Upper lobe of left lung (tissue), 6 donors: ENCODE data around the gene TDRKH. TPM values are rescaled to one million over a fixed set of nuclear protein-coding genes. Genes with fewer than 3 reads are reported as not detected.
A peak's percentile ranks its signal among the peaks of the same experiment; 100 is the strongest.

ENCODE experiments used
- ATAC-seq, 2 donors: fragments of 200-7000 bp; cut with Tn5 transposase; one replicate each; pipeline ENCODE4 v1.9.1; 2022; ENCODE audit warnings: mild to moderate bottlenecking in 2 of 2, moderate library complexity in 2 of 2; ENCODE audit not compliant: low FRiP score in 2 of 2
- DNase-seq, 2 donors: peaks; one replicate each; pipeline ENCODE4 v3.0.0-alpha.2; 2019 to 2020
- H3K27ac ChIP-seq, 4 donors: fragments of 200-600 bp; sonication (generic); one replicate each; pipeline ENCODE4 v1.5.1; 2016 to 2019
- H3K27me3 ChIP-seq, 4 donors: fragments of 200-600 bp; sonication (generic); one replicate each; pipeline ENCODE4 v1.5.1; 2017 to 2019
- H3K36me3 ChIP-seq, 4 donors: fragments of 200-600 bp; sonication (generic); one replicate each; pipeline ENCODE4 v1.5.1; 2016 to 2019
- H3K4me1 ChIP-seq, 4 donors: fragments of 200-600 bp; sonication (generic); one replicate each; pipeline ENCODE4 v1.5.1; 2018 to 2019
- H3K4me3 ChIP-seq, 4 donors: fragments of 200-600 bp; sonication (generic); one replicate each; pipeline ENCODE4 v1.5.1; 2017 to 2019; ENCODE audit warnings: mild to moderate bottlenecking in 2 of 4, moderate library complexity in 1 of 4
- H3K9me3 ChIP-seq, 4 donors: fragments of 200-600 bp; sonication (generic); one replicate each; pipeline ENCODE4 v1.5.1; 2018 to 2019
- EP300 ChIP-seq, 4 donors: sonication (generic); formaldehyde crosslinking; IDR thresholded peaks; one replicate each; pipeline ENCODE4 v1.5.1; 2017; ENCODE audit warnings: antibody characterized with exemption in 4 of 4, control low read depth in 2 of 4
- POLR2A ChIP-seq, 4 donors: fragments of 450-650 bp; IDR thresholded peaks; one replicate each; pipeline ENCODE4 v1.5.1; 2016 to 2017; ENCODE audit warnings: antibody characterized with exemption in 4 of 4, mild to moderate bottlenecking in 2 of 4
- POLR2AphosphoS5 ChIP-seq, 2 donors: sonication (generic); formaldehyde crosslinking; IDR thresholded peaks; one replicate each; pipeline ENCODE4 v1.5.1; 2017; ENCODE audit warnings: antibody characterized with exemption in 2 of 2
- WGBS, 2 donors: methylation state at CpG; one replicate each; pipeline ENCODE4 v1.1.5; 2017 to 2018; 5-methylcytosine and 5-hydroxymethylcytosine counted together
- total RNA-seq, 6 donors: library from RNA; depleted of rRNA in 4 of 6; stranded (reverse); fragments of >200 nt in 4 of 6; gene quantifications; one replicate each; pipeline versions ENCODE4 v1.1.0 to v1.2.1, GENCODE V29; 2016 to 2021
- TF ChIP-seq, protein P1 (sequence below), 6 experiments: fragments of 450-650 bp in 4 of 6; fragments of 200-600 bp in 2 of 6; sonication (generic) in 2 of 6; IDR thresholded peaks; one replicate each; pipeline ENCODE4 v1.5.1; 2016 to 2019; ENCODE audit warnings: antibody characterized with exemption in 6 of 6
- donor health status: DM: no; HTN: no; CAD: no; lungs with moderate emphysema.
- donor health status: DM: no; HTN: yes; CAD: no; lungs with severe emphysema.

Gene TDRKH
- total RNA-seq, 6 donors from 2014 or later: 7.3 to 17.0 (median 13.1) TPM

- Histone ChIP-seq H3K9me3 (peaks cover 0 to 11% (median 0%) of the 10 kb centered on the region in 4 donors), H3K36me3 (no peaks in the 10 kb centered on the region), H3K27ac (no peak overlapping the region), H3K4me1 (no peaks in the 10 kb centered on the region), H3K4me3 (no peak overlapping the region), H3K27me3 (no peaks in the 10 kb centered on the region)
- no peak for TF ChIP-seq EP300 (IDR thresholded peaks at IDR 0.05)
- no peak for TF ChIP-seq POLR2A (IDR thresholded peaks at IDR 0.05)
- no peak for TF ChIP-seq POLR2AphosphoS5 (IDR thresholded peaks at IDR 0.05)
- TF ChIP-seq, protein P1, sequence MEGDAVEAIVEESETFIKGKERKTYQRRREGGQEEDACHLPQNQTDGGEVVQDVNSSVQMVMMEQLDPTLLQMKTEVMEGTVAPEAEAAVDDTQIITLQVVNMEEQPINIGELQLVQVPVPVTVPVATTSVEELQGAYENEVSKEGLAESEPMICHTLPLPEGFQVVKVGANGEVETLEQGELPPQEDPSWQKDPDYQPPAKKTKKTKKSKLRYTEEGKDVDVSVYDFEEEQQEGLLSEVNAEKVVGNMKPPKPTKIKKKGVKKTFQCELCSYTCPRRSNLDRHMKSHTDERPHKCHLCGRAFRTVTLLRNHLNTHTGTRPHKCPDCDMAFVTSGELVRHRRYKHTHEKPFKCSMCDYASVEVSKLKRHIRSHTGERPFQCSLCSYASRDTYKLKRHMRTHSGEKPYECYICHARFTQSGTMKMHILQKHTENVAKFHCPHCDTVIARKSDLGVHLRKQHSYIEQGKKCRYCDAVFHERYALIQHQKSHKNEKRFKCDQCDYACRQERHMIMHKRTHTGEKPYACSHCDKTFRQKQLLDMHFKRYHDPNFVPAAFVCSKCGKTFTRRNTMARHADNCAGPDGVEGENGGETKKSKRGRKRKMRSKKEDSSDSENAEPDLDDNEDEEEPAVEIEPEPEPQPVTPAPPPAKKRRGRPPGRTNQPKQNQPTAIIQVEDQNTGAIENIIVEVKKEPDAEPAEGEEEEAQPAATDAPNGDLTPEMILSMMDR (IDR thresholded peaks at IDR 0.05): no peak
- ATAC-seq (no peak), DNase-seq (no peak)
- WGBS, 2 donors: 63 to 66% methylated on average over 3 of the region's 3 CpGs
Observed at GRCh38 chr1:151733126-151733525, 57.2 kb downstream of the TDRKH start.

GRCh38 chr1:151729966-151730291, 60.4 kb downstream of the TDRKH start:
- H3K27ac ChIP-seq: no peak overlapping the region
- DNase-seq: no peak

GRCh38 chr1:151729157-151729965, 60.9 kb downstream of the TDRKH start:
- DNase-seq (no peak), ATAC-seq (no peak)
- Histone ChIP-seq H3K4me3 (no peak overlapping the region), H3K36me3 (no peaks in the 10 kb centered on the region), H3K4me1 (no peaks in the 10 kb centered on the region), H3K9me3 (no peaks in the 10 kb centered on the region), H3K27ac (no peak overlapping the region), H3K27me3 (no peaks in the 10 kb centered on the region)
- TF ChIP-seq POLR2AphosphoS5 (IDR thresholded peaks at IDR 0.05) (no peak), POLR2A (IDR thresholded peaks at IDR 0.05) (no peak), EP300 (IDR thresholded peaks at IDR 0.05) (no peak)
- TF ChIP-seq, protein P1 (IDR thresholded peaks at IDR 0.05): no peak
- WGBS, 2 donors: 58 to 59% methylated on average over 10 of the region's 10 CpGs

More at GRCh38 chr1:151729966-151730291, 60.4 kb downstream of the TDRKH start:
- 71 to 80% methylated on average over 4 of the region's 4 CpGs for WGBS, 2 donors
- Histone ChIP-seq H3K27me3 (no peaks in the 10 kb centered on the region), H3K4me1 (no peaks in the 10 kb centered on the region), H3K4me3 (no peak overlapping the region), H3K9me3 (no peaks in the 10 kb centered on the region), H3K36me3 (no peaks in the 10 kb centered on the region)
- no peak for ATAC-seq
- TF ChIP-seq POLR2AphosphoS5 (IDR thresholded peaks at IDR 0.05) (no peak), POLR2A (IDR thresholded peaks at IDR 0.05) (no peak), EP300 (IDR thresholded peaks at IDR 0.05) (no peak)
- TF ChIP-seq, protein P1 (IDR thresholded peaks at IDR 0.05): no peak

DNA sequence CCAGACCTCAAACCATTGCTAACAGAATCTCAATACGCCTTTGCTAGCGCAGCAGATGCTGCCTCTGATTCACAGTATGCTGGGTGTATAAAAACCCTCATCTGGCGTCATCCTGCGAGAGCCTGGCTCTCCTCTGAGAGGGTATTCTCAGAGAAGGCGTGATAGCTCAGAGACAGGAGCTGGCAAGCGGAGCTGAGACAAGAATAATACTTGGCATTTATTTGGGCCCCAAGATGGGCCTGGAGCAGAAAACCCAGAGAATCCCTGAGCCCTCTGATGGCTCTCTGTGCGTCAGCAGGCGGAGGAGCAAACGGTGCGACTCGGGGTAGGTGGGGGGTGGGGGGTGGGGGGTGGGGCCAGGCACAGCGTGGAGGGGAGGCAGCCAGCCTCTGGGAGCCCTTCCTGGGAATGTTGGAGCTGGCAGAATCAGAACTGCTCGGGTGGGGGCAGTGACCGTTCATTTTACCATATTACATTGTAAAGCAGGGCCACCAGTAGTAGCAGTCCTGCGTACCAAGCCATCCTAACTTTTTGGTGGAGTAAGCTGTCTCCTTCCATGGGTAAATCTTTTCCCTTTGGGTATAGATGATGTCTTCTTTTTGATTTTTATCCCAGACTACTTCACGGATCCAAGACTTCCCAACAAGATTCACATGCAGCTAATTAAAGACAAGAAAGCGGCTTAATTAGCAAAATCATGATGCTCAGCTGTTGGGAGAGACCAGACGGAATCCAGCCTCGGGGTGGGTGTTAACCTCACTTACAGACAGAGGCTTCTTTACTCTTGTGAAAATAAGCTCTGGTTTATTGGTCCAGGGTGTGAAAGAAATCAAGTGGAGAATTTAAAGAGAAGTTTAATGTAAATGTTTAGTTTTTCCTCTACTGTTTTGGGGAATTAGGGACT, 61.9 kb downstream of the TDRKH start:
- Histone ChIP-seq H3K4me3 (no peak overlapping the region), H3K27me3 (no peaks in the 10 kb centered on the region), H3K4me1 (no peaks in the 10 kb centered on the region), H3K27ac (no peak overlapping the region), H3K9me3 (no peaks in the 10 kb centered on the region), H3K36me3 (no peaks in the 10 kb centered on the region)
- 41 to 58% methylated on average over 18 to 19 of the region's 19 CpGs for WGBS, 2 donors
- no peak for TF ChIP-seq EP300 (IDR thresholded peaks at IDR 0.05)
- TF ChIP-seq, protein P1 (IDR thresholded peaks at IDR 0.05): no peak
- no peak for TF ChIP-seq POLR2A (IDR thresholded peaks at IDR 0.05)
- TF ChIP-seq POLR2AphosphoS5 (IDR thresholded peaks at IDR 0.05): no peak
- peak in 1 of 2 donors; percentile 76 for ATAC-seq
- no peak for DNase-seq
